Spinal cord (tissue), 10 donors: Measurements from ENCODE around the gene TMEM116. TPM values are rescaled to one million over a fixed set of nuclear protein-coding genes. Genes with fewer than 3 reads are reported as not detected.
"Not testable (repeated sequence)": the region's sequence is repeated elsewhere in the genome, so short reads cannot be mapped to it uniquely, and the experiment has no call there.

Experiments
- DNase-seq, 6 donors: peaks; one replicate each; pipeline versions ENCODE4 v3.0.0 to v3.0.0-alpha.2; 2013 to 2015; ENCODE audit warnings: low spot score in 6 of 6, low read depth in 4 of 6
- H3K27ac ChIP-seq: one replicate; pipeline ENCODE4 v1.5.1; 2013; ENCODE audit warnings: low read depth, low read length, control low read depth
- H3K27me3 ChIP-seq: one replicate; pipeline ENCODE4 v1.6.1; 2013; ENCODE audit warnings: low read length; ENCODE audit not compliant: control insufficient read depth, insufficient read depth
- H3K36me3 ChIP-seq: one replicate; pipeline ENCODE4 v1.6.1; 2013; ENCODE audit warnings: low read length; ENCODE audit not compliant: control insufficient read depth, insufficient read depth
- H3K4me1 ChIP-seq: one replicate; pipeline ENCODE4 v1.6.1; 2013; ENCODE audit warnings: low read length; ENCODE audit not compliant: control insufficient read depth, insufficient read depth
- H3K4me3 ChIP-seq: one replicate; pipeline ENCODE4 v1.5.1; 2013; ENCODE audit warnings: low read depth, low read length, control low read depth
- H3K9me3 ChIP-seq: one replicate; pipeline ENCODE4 v1.6.1; 2013; ENCODE audit warnings: low read length; ENCODE audit not compliant: control insufficient read depth, insufficient read depth
- WGBS: methylation state at CpG from one replicate; pipeline ENCODE4 v1.1.5; 2013; ENCODE audit warnings: missing lambda C conversion rate; ENCODE audit not compliant: insufficient coverage; 5-methylcytosine and 5-hydroxymethylcytosine counted together
- polyA plus RNA-seq, 2 donors: library from polyadenylated mRNA; unstranded; fragments of 120-200 nt; gene quantifications; one replicate each; pipeline ENCODE4 v1.2.1, GENCODE V29; 2013; ENCODE audit not compliant: insufficient read length in 2 of 2
- total RNA-seq, 2 donors: library from RNA; depleted of rRNA in 1 of 2; stranded (reverse); fragments of 120-200 nt in 1 of 2; fragments of >200 nt in 1 of 2; gene quantifications; one replicate each; pipeline versions ENCODE4 v1.2.3 to v1.2.4, GENCODE V29; 2013 to 2014
- donor health status: healthy.

The TMEM116 gene
- total and polyA plus RNA-seq, 4 donors = 12.3 to 23.2 (median 17.7) TPM

DNA sequence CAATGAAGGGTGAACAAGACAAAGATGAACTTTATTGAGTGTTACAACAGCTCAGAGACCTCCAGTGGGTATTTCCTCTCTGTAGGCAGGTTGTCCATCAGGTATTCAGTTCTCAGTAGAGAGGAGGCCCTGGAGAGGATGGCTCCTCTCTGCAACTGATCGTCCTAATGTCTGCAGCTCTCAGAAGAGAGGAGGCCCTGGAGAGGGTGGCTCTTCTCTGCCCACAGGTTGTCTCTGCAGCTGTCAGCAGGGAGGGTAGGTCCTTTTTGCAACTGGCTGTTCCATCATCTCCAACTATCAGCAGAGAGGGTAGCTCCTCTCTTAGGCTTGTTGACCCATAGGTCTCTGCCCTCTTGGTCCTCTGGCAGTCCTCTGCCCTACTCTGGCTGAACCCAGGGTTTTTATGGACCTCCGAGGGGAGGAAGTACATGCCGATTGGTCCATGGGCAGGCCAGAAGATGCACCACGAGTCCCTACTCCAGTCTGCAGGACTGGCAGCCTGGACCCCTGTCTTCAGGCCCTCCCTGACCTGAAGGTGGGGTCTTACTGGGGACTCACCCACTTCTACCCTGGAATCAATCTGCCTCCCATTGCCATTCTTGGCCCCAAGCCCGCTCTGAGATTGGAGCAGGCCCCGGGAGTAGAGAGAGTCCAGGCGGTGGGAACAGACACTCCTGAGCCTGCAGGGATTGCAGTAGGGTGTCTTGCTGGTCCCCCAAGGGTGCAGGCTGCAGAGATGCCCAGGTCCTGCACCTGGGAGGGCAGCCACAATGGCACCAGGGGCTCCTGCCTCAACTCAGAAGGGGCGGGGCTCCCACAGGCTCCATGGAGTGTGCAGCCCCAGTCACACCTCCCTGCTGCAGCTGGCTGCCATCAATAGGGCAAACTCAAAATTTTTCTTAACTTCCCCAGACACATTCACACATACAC is 2.3 kb downstream of the TMEM116 start:
- WGBS = 98% methylated on average over 6 of the region's 8 CpGs

DNA sequence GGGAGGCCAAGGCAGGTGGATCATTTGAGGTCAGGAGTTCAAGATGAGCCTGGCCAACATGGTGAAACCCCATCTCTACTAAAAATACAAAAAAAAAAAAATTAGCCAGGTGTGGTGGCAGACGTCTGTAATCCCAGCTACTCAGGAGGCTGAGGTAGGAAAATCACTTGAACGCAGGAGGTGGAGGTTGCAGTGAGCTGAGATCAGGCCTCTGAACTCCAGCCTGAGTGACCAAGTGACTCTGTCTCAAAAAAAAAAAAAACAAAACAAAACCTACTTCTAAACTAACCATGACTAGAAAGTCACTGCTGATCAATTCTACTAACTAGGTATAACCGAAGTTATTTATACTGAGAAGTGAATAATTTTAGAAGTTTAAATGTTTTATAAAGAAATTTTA is 3.4 kb downstream of the TMEM116 start:
- peaks cover 27% of the 10 kb centered on the region for H3K4me1 ChIP-seq
- H3K9me3 ChIP-seq, H3K36me3 ChIP-seq, H3K4me3 ChIP-seq, H3K27ac ChIP-seq, DNase-seq, H3K27me3 ChIP-seq: not testable (repeated sequence)
- WGBS = no CpG with 5 or more reads among the region's 3 CpGs

More for the DNA sequence above, 2.3 kb downstream of the TMEM116 start:
- peaks cover 30% of the 10 kb centered on the region for H3K4me1 ChIP-seq
- H3K27ac ChIP-seq = no peak overlapping the region
- H3K9me3 ChIP-seq = no peaks in the 10 kb centered on the region
- H3K36me3 ChIP-seq = peaks cover 9% of the 10 kb centered on the region
- H3K4me3 ChIP-seq = no peak overlapping the region
- DNase-seq = no peak
- H3K27me3 ChIP-seq = no peaks in the 10 kb centered on the region

GRCh38 chr12:112008918-112009317 is 4.0 kb downstream of the TMEM116 start:
- Histone ChIP-seq H3K9me3 (no peaks in the 10 kb centered on the region), H3K27me3 (no peaks in the 10 kb centered on the region), H3K27ac (no peak overlapping the region), H3K36me3 (peaks cover 12% of the 10 kb centered on the region), H3K4me1 (peaks cover 22% of the 10 kb centered on the region), H3K4me3 (no peak overlapping the region)
- WGBS = no CpG with 5 or more reads among the region's 3 CpGs
- DNase-seq = no peak

GRCh38 chr12:112007945-112008344 is 5.0 kb downstream of the TMEM116 start:
- Histone ChIP-seq H3K27me3 (no peaks in the 10 kb centered on the region), H3K27ac (no peak overlapping the region), H3K4me3 (no peak overlapping the region), H3K36me3 (peaks cover 14% of the 10 kb centered on the region), H3K4me1 (peaks cover 20% of the 10 kb centered on the region), H3K9me3 (no peaks in the 10 kb centered on the region)
- DNase-seq = no peak
- 100% methylated on average over 4 of the region's 9 CpGs for WGBS

DNA sequence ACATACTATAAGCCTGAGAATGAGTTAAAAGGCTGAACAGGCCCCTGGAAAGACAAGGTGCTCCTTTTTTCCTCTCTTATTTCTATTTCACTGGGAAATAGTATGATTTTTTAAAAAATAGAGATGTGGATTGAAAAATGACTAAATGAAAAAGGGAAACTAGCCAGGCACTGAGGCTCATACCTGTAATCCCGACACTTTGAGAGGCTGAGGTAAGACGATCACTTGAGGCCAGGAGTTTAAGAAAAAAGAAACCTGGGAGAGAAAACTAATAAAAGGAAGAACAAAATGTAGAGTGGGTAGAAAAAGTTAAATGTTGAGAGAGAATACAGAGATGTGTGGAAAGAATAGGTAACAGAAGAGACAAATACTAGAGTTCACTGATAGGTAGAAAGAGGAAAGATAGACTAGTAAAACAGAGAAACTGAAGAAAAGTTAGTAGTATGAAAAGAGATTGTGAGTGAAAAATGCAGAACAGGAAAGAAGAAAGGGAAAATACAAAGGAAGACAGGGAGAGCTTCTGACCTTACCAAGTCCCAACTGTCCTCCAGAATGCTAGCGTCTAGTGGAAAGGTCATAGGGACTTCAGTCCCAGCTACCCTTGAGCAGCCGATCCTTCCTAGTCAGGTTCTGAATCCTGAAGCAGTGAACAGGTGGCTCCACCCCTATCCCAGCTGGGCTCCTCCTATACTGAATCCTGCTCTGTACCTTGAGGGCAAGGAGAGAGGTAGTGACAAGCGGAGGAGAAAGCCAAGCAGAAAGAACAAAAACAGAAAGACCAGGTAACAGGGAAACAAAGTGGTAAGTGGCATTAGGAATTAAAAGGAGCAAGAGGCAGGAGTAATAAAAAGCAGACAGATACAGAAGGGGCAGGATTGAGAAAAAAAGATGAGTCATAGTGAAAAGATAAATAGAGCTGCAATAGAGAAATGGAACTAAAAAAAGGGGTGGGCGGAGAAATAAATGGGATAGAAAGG is 7.3 kb downstream of the TMEM116 start:
- no peak overlapping the region for H3K4me3 ChIP-seq
- peaks cover 1% of the 10 kb centered on the region for H3K4me1 ChIP-seq
- no peaks in the 10 kb centered on the region for H3K9me3 ChIP-seq
- H3K27me3 ChIP-seq = no peaks in the 10 kb centered on the region
- 63% methylated on average over 5 of the region's 6 CpGs for WGBS
- no peak overlapping the region for H3K27ac ChIP-seq
- peaks cover 14% of the 10 kb centered on the region for H3K36me3 ChIP-seq
- DNase-seq = no peak

DNA sequence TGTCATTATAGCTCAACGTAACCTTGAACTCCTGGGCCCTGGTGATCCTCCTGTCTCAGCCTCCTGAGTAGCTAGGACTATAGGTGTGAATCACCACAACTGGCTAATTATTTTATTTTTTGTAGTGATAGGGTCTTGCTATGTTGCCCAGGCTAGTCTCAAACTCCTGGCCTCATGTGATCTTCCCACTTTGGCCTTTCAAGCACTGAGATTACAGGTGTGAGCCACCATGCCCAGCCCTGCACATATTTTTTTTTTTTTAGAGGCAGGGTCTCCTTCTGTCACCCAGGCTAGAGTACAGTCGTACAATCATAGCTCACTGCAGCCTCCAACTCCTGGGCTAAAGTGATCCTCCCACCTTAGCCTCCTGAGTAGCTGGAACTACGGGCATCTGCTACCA is 8.9 kb downstream of the TMEM116 start:
- Histone ChIP-seq H3K27me3 (no peaks in the 10 kb centered on the region), H3K4me1 (no peaks in the 10 kb centered on the region), H3K27ac (no peak overlapping the region), H3K4me3 (no peak overlapping the region), H3K9me3 (no peaks in the 10 kb centered on the region), H3K36me3 (peaks cover 11% of the 10 kb centered on the region)
- WGBS = 100% methylated on average over 1 of the region's 3 CpGs
- DNase-seq = no peak

GRCh38 chr12:112001576-112001975 is 11.4 kb downstream of the TMEM116 start:
- peaks cover 11% of the 10 kb centered on the region for H3K36me3 ChIP-seq
- H3K27ac ChIP-seq = no peak overlapping the region
- no peaks in the 10 kb centered on the region for H3K9me3 ChIP-seq
- no peak overlapping the region for H3K4me3 ChIP-seq
- DNase-seq = no peak
- H3K27me3 ChIP-seq = no peaks in the 10 kb centered on the region
- H3K4me1 ChIP-seq = no peaks in the 10 kb centered on the region

DNA sequence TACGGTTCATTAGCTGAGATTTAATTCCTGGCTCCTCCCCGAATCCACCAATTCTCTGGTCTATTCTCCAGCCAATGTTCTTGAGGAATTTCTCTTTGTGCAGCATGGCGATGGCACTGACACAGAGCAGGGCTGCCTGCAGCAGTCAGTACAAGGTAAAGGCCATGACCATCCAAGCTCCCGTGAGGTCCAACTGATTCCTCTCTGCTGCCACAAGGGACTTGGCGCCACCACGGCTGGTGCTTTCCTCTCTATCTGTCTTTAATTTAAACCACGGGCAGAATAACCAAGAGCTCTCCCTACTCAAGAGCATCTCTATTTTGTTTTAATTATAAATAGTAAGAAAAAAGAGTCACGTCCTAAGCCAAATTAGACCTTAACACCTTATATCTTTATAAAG is 12.1 kb downstream of the TMEM116 start:
- no peak overlapping the region for H3K27ac ChIP-seq
- H3K36me3 ChIP-seq = peaks cover 11% of the 10 kb centered on the region
- no peak for DNase-seq
- WGBS = 85% methylated on average over 4 of the region's 8 CpGs
- H3K4me1 ChIP-seq = no peaks in the 10 kb centered on the region
- no peaks in the 10 kb centered on the region for H3K27me3 ChIP-seq
- H3K4me3 ChIP-seq = no peak overlapping the region
- H3K9me3 ChIP-seq = no peaks in the 10 kb centered on the region

DNA sequence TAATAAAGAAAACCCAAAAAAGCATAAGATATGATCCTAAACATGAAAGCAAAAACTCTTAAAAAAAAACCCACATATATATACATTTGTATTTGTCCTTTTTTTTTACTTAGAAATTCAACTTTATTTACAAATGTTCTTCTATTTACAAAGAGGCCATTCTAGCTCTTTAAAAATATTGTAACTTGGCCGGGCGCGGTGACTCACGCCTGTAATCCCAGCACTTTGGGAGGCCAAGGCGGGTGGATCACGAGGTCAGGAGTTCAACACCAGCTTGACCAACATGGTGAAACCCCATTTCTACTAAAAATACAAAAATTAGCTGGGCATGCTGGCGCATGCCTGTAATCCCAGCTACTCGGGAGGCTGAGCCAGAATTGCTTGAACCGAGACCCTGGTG is 13.8 kb downstream of the TMEM116 start:
- not testable (repeated sequence) for H3K27ac ChIP-seq, H3K36me3 ChIP-seq, H3K27me3 ChIP-seq, H3K4me1 ChIP-seq, DNase-seq, H3K4me3 ChIP-seq, H3K9me3 ChIP-seq
- WGBS = 96% methylated on average over 8 of the region's 9 CpGs
